ENCODE data around the gene CT47C1.

Gene CT47C1

GRCh38 chrX:119063428-119063827 is 9.4 kb upstream of the CT47C1 start:
- no peak for TF ChIP-seq CTCF (IDR thresholded peaks at IDR 0.05; ENCODE audit: borderline replicate concordance, insufficient read depth, low read depth, low read length)
- H3K4me3 ChIP-seq (ENCODE audit: low read depth, low read length) = no peak overlapping the region

- TF ChIP-seq CTCF (IDR thresholded peaks at IDR 0.05; ENCODE audit: borderline replicate concordance, insufficient read depth, low read depth, low read length) = peak; percentile 45; the same call in 1 of the 2 replicates
- H3K4me3 ChIP-seq (ENCODE audit: low read depth, low read length) = no peak overlapping the region
These were observed 5.6 kb upstream of the CT47C1 start for GRCh38 chrX:119067023-119067739.

- TF ChIP-seq CTCF (IDR thresholded peaks at IDR 0.05; ENCODE audit: borderline replicate concordance, insufficient read depth, low read depth, low read length) = no peak
- no peak overlapping the region for H3K4me3 ChIP-seq (ENCODE audit: low read depth, low read length)
These were observed 3.7 kb upstream of the CT47C1 start for GRCh38 chrX:119069128-119069527.

- no peak for TF ChIP-seq CTCF (IDR thresholded peaks at IDR 0.05; ENCODE audit: borderline replicate concordance, insufficient read depth, low read depth, low read length)
- no peak overlapping the region for H3K4me3 ChIP-seq (ENCODE audit: low read depth, low read length)
These were observed 3.0 kb upstream of the CT47C1 start for GRCh38 chrX:119069762-119070161.

- TF ChIP-seq CTCF (IDR thresholded peaks at IDR 0.05; ENCODE audit: borderline replicate concordance, insufficient read depth, low read depth, low read length) = no peak
- no peak overlapping the region for H3K4me3 ChIP-seq (ENCODE audit: low read depth, low read length)
These were observed 1.4 kb upstream of the CT47C1 start for GRCh38 chrX:119071381-119071780.

GRCh38 chrX:119073200-119073905 is 560 bp downstream of the CT47C1 start:
- H3K4me3 ChIP-seq (ENCODE audit: low read depth, low read length) = no peak overlapping the region
- no peak for TF ChIP-seq CTCF (IDR thresholded peaks at IDR 0.05; ENCODE audit: borderline replicate concordance, insufficient read depth, low read depth, low read length)

- TF ChIP-seq CTCF (IDR thresholded peaks at IDR 0.05; ENCODE audit: borderline replicate concordance, insufficient read depth, low read depth, low read length) = no peak
- no peak overlapping the region for H3K4me3 ChIP-seq (ENCODE audit: low read depth, low read length)
These were observed 1.1 kb downstream of the CT47C1 start for GRCh38 chrX:119073911-119074310.

Measured in GM12875 (cell line).